Astrocyte of the hippocampus (primary cell): ENCODE results near the gene KRTAP5-11.
"Not testable (repeated sequence)": the region's sequence is repeated elsewhere in the genome, so short reads cannot be mapped to it uniquely, and the experiment has no call there.

Source experiments
- DNase-seq: peaks from one replicate; pipeline ENCODE4 v3.0.0; 2011; ENCODE audit warnings: low read depth, low spot score

KRTAP5-11 gene

GRCh38 chr11:71582309-71582895 is at the start of gene KRTAP5-11:
Gene KRTAP5-11, minus strand, starts transcription at chr11:71582875. Its CDS starts 38 bp downstream, at chr11:71582837.
- DNase-seq: no peak

GRCh38 chr11:71631551-71631950 is 48.9 kb upstream of the KRTAP5-11 start:
- not testable (repeated sequence) for DNase-seq

- not testable (repeated sequence) for DNase-seq
These were observed 47.4 kb upstream of the KRTAP5-11 start for GRCh38 chr11:71630071-71630470.

GRCh38 chr11:71628943-71629342 is 46.3 kb upstream of the KRTAP5-11 start:
- DNase-seq: not testable (repeated sequence)

GRCh38 chr11:71623226-71623625 is 40.6 kb upstream of the KRTAP5-11 start:
- DNase-seq: not testable (repeated sequence)

GRCh38 chr11:71622561-71622960 is 39.9 kb upstream of the KRTAP5-11 start:
- not testable (repeated sequence) for DNase-seq

GRCh38 chr11:71615003-71615402 is 32.3 kb upstream of the KRTAP5-11 start:
- DNase-seq: not testable (repeated sequence)

GRCh38 chr11:71614366-71614917 is 31.8 kb upstream of the KRTAP5-11 start:
- DNase-seq: not testable (repeated sequence)

GRCh38 chr11:71613931-71614330 is 31.3 kb upstream of the KRTAP5-11 start:
- DNase-seq: not testable (repeated sequence)

GRCh38 chr11:71611218-71611910 is 28.7 kb upstream of the KRTAP5-11 start:
- not testable (repeated sequence) for DNase-seq

GRCh38 chr11:71608272-71608671 is 25.6 kb upstream of the KRTAP5-11 start:
- DNase-seq: not testable (repeated sequence)

GRCh38 chr11:71607520-71608216 is 25.0 kb upstream of the KRTAP5-11 start:
- DNase-seq: not testable (repeated sequence)

GRCh38 chr11:71606853-71607519 is 24.3 kb upstream of the KRTAP5-11 start:
- not testable (repeated sequence) for DNase-seq

GRCh38 chr11:71604798-71605488 is 22.3 kb upstream of the KRTAP5-11 start:
- DNase-seq: not testable (repeated sequence)

GRCh38 chr11:71603221-71603620 is 20.5 kb upstream of the KRTAP5-11 start:
- DNase-seq: not testable (repeated sequence)

GRCh38 chr11:71589546-71589920 is 6.9 kb upstream of the KRTAP5-11 start:
- DNase-seq: not testable (repeated sequence)

- DNase-seq: not testable (repeated sequence)
These were observed 6.3 kb upstream of the KRTAP5-11 start for GRCh38 chr11:71588822-71589545.

- DNase-seq: not testable (repeated sequence)
These were observed 5.6 kb upstream of the KRTAP5-11 start for GRCh38 chr11:71588314-71588713.

GRCh38 chr11:71585673-71586072 is 3.0 kb upstream of the KRTAP5-11 start:
- DNase-seq: not testable (repeated sequence)

GRCh38 chr11:71582969-71583368 is 294 bp upstream of the KRTAP5-11 start:
- DNase-seq: not testable (repeated sequence)
